GM21367 (cell line): Measurements from ENCODE around the gene FGR.
"Not testable (repeated sequence)": the region's sequence is repeated elsewhere in the genome, so short reads cannot be mapped to it uniquely, and the experiment has no call there.

ENCODE experiments used
- ATAC-seq: cut with Tn5 transposase; IDR thresholded peaks from one replicate; pipeline ENCODE4 v1.9.1; 2021; ENCODE audit not compliant: unreplicated experiment

FGR gene

DNA sequence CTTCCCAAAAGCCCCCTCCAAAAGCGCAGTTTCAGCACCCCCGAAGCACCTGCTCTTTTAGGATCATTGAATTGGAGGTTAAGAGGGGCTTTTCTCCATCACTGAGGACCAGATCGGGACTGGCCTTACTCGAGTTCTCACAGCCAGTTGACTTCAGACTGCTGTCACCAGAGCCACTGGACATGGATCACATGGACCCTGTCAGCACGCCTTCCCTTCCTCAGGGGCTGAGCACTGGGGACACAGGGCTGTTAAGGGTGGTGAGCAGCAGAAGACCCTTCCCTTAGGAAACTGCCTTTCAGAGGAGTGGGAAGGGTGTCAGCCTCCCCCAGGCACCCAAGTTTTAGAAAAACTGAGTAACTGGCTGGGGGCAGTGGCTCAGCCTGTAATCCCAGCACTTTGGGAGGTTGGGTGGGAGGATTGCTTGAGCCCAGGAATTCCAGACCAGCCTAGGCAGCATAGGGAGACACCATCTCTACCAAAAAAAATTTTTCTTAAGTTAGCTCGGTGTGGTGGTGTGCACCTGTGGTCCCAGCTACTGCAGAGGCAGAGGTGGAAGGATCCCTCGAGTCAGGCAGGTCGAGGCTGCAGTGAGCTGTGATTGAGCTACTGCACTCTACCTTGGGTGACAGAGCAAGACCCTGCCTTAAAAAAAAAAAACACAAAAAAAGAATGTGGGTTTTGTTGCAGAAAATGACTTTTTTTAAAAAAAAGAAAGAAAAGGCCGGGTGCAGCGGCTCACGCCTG is 584 bp upstream of the FGR start:
- no peak for ATAC-seq

DNA sequence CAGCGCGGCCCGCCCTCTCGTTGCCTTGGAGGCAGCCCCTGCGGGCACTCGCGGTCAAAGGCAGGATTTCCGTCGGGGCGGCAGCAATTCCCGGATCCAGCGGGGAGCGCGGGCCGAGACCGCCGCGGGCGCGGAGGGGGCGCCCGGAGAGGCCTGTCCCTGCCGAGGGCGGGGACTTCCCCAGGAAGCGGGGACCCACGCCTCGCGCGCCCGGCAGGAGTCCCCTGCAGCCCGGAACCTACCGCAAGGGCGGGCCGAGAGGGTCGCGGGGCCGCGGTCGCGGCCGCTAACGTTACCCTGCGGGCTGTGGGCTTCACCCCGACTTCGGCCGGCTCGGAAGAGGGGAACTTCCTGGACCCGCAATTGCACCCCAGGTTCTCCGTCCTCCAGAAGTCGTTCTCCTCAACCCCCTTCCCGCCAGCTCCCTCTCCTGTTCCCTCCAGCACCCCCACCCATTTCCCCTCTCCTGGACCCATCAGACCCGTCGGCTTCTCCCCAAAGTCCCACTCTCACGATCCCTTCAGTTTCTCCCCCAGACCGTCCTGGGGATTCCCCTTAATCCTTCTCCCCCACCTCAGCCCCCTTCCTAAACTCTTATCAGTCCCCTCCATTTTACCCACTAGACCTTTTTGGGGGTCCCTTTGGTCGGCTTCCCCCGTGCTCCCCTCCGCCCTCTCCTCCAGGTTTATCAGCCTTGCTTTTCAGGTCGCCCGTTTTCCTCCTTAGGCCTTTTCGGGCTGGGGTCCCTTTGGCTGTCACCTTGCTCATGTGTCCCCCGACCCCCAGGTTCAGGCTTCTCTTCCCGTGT is 604 bp downstream of the FGR start:
- ATAC-seq, result no peak

DNA sequence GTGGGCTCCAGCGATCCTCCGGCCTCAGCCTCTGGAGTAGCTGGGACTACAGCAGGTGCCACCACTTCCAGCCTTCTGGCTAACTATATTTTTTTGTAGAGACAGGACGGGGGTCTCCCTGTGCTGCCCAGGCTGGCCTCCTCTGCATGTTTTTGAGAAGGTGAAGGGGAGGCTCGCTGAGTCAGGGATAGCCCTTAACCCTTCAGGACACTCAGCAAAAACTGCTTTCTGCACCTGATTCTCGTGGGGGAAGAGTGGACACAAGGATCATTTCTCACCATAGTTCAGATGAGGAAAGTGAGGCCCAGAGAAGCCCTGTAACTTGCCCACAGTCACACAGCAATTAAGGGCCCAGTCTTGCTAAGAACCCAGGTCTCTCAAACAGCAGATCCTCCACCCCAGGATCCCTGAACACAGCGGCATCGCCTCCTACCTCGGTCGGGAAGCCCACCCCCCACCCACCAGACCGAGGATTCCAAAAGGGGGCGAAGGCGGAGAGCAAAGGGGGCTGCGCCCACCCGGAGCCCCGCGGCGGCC is 1.3 kb downstream of the FGR start:
- no peak for ATAC-seq

DNA sequence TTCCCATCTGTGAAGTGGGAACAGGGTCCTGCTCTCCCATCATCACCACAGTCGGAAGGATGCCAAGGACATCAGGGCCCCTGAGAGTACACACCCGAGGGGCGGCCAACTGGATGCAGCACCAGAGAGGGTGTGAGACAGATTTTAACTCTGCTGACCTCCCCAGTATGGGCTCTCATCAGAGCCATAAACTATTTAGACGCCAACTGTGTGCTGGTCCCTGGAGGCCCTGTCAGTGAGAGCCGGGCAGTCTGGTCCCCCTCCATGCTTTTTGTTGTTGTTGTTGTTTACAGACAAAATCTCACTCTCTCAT is 1.7 kb downstream of the FGR start:
- ATAC-seq, result no peak

DNA sequence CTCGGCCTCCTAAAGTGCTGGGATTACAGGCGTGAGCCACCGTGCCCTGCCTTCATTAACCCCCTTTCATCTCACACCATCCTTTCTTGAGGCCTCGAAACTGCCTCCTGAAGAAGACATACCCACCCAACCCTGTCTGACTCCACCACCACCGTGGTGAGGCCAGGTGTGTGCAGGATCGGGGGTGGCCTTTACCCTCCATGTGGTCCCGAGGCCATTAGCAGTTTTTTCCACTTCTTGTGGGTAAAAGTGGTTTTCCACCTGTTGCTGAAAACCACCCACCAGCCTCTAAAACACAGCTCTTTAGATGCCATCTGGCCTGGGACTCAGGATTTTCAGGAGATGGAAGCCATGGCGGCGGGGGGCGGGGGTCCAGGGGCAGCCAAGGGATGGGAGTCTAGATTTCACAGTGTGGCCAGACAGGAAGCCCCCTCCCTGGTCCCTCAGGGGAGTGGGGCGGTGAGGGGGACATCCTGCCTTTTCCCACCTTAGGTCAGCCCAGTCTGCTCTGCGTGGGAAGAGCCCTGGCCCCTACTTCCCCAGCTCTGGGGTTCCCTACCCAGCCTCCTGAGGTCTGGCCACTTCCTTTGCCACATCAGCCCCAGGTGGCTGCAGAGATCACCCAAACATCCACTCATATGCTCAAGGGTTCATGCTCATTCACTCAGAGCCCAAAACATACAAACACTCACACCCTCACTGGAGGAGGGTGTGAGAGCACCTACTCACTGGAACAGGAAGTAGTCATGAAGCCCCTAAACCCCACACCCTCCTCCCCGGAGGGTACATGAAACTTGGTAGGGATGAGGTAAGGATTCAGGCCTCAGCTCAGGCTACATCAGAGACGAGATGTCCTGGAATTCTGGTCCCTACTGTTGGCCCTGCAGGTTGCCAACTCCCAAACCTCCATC is 2.3 kb downstream of the FGR start:
- peak; percentile 36 for ATAC-seq

DNA sequence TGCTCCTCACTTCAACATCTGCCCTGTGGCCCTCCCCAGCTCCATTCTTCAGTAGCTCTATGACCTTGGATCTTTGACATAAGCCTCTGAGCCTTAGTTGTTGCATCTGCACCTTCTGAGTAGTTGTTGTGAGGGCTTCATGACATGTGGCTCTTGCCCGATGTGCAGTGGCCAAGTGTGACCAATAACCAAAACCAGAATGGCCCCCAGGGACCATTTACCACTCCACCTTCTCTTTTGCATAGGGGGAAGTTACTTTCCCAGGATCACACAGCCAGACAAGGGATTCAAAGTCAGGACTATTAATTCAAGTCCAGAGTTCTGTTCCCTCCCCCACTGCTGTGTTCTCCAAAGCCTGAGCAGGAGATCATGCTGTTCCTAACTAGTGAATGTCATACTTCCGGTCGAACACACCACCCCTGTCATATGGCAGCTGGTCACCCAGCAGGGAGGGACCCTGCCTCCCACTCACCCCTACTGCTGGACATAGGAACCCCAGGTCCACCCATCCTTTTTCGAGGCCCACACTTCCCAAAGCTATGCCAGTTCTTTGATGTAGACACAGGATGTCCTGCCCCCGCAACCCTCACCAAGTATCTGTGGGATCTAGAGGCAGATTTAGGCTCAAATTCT is 4.0 kb downstream of the FGR start:
- ATAC-seq, result no peak

DNA sequence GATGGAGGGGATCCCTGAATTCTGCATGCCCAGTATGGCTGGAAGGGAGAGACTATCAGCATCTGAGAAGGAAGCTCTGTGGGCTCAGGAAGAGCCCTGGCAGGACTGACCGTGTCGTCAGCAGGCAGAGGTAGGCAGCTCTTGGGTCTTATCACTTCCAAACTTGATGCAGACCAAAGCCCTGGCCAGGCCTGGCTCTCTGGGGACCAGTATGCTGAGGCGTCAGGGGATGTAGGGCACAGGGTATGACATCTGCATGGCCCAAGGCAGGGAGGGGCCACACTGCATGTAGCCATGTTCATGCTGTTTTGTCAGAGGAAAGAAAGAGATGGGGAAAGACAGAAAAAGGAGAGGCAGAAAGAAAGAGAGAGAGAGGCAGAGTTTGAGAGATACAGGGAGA is 6.3 kb downstream of the FGR start:
- ATAC-seq, result no peak

DNA sequence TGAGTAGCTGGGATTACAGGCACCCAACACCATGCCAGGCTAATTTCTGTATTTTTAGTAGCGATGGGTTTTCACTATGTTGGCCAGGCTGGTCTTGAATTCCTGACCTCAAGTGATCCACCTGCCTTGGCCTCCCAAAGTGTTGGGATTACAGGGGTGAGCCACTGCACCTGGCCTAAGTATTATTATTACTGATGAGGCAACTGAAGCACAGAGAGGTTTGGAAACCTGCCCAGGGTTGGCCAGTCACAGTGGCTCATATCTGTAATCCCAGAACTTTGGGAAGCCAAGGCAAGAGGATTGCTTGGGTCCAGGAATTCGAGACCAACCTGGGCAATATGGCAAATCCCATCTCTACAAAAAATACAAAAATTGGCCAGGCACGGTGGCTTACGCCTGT is 7.3 kb downstream of the FGR start:
- not testable (repeated sequence) for ATAC-seq

DNA sequence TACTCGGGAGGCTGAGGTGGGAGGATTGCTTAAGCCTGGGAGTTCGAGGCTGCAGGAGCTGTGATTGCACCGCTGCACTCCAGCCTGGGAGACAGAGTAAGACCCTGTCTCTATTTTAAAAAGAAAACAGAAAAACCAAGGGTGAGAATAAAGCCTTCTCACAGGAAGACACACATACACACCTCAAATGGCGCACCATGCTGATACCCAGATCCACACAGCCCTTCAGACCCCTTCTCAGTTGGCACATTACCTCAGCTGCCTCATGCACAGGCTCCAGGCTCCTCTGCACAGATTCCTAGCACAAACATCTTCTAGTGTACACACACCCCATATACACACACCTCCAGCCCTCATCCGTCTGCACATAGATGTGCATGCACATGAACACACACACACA is 7.9 kb downstream of the FGR start:
- ATAC-seq, result no peak

DNA sequence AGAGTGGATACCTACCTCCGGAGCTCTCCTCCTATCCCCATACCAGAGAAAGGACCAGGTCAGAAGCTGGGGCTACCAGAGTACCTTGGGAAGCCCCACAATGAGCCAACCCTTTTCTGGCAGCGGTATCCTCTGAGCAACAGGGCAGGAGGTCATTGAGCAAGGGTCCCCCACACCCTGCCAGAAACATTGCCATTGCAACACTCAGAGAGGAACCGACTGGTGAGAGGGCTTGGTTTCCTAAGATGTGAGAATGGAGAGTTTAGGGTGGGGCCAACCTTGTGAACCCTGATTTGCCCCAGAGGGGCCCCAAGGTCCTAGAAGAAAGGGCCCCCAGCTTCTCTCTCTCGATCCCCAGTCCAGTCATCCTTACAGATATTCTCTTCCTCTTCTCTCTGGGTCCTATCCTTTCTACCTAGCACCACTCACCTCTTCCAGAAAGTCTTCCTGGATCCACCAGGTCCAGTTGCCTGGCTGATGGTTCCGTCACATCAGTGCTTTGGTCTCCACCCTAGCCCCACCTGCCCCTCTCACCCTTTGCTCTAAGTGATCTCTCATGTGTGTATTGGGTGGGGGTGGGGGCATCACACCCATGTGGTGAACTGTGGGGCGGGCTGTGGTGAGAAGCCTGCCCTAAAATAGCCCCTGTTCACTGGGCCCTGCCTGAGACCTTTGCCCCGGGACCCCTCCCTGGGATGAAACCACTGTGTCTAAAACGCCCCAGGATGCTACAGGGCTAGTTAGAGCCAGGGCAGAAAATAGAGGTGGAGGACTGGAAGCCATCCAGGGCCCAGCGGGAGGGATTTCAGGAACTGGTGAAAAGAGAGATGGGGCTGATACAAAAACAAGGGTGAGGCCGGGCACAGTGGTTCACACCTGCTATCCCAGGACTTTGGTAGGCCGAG is 8.7 kb downstream of the FGR start:
- no peak for ATAC-seq

DNA sequence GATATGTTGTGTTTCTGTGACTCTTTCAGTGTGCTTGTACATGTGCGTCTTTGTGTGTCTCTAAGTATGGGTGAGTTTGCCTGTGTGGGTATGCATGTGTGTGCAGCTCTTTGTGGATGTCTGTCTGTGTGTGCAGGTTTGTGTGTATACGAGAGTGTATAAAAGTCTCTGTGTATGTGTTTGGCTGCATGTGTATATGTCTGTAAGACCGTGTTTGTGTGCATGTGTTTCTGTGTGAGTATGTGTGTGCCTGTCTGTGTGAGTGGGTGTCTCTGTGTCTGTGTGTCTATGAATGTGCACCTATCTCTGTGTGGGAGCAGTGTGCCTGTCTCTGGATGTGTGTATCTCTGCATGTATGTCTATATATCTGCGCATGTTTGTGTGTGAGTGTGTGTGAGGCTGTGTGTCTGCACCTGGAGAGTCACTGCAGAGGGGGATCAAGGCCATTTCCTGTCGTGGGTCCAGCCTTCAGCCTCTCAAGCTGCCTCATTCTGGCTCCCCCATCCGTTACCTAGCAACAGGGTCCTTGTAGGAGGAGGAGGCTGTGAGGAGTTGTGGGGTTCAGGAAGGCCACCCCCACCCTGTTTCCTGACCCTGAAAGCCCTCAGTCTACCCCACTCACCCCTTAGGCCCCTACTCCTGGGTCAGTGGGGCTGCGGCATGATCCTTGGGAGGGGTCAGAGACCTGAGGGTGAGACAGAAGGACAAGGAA is 10.4 kb downstream of the FGR start:
- no peak for ATAC-seq

DNA sequence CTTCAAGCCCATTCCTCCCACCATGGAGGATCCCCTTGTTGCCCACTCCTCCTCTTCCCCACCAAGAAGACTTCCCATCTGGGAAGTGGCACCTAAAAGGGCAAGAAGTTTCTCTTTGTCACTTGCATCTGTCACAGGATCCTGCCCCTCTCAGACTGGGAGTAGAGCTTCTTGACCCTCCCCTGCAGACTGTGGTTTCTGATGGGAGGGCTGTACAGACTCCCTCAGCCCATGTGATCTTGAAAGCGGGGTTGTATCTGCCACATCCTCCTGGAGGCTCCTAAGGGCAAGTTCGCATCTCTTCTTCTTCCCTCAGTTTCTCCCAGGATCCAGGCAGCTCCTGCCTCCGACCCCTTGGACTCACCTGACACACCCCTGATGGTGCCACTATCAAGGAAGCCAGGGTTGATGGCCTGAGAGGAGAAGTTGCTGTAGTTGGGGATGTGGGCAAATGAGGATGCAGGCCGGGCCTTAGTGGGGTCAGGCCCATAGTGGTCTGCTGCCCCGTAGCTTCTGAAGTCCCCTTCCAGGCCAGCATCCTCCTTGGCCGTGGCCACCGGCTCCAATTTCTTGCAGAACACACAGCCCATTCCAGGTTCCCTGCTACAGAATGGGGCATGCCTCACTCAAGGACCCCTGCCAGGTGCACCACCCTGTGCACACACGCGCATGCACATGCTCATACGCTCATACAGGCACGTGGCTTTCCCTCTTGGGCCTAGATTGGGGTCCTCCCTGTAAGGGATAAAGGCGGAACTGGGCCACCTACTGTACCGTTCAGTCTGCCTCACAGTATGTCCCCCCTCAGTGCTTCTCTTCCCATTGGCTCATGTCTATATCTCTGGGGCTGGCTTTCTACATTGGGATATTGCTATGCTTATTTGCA is 11.4 kb downstream of the FGR start:
- no peak for ATAC-seq

DNA sequence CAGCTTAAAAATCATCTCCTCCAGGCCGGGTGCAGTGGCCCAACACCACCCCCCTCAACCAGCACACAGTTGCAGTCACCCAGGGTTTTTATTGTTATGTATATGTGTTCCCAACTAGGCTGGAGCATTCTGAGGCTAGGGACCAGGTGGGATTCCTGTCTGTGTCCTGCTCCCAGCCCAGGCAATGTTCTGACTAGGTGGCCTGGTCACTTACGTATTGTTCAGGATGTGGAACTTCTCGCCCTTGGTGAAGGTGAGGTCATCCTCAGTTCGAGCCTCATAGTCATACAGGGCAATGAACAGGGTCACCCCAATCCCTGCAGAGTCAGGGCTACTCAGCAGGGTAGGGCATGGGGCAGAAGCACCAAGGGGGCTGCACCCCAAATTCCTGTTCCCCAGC is 12.2 kb downstream of the FGR start:
- ATAC-seq, result no peak

DNA sequence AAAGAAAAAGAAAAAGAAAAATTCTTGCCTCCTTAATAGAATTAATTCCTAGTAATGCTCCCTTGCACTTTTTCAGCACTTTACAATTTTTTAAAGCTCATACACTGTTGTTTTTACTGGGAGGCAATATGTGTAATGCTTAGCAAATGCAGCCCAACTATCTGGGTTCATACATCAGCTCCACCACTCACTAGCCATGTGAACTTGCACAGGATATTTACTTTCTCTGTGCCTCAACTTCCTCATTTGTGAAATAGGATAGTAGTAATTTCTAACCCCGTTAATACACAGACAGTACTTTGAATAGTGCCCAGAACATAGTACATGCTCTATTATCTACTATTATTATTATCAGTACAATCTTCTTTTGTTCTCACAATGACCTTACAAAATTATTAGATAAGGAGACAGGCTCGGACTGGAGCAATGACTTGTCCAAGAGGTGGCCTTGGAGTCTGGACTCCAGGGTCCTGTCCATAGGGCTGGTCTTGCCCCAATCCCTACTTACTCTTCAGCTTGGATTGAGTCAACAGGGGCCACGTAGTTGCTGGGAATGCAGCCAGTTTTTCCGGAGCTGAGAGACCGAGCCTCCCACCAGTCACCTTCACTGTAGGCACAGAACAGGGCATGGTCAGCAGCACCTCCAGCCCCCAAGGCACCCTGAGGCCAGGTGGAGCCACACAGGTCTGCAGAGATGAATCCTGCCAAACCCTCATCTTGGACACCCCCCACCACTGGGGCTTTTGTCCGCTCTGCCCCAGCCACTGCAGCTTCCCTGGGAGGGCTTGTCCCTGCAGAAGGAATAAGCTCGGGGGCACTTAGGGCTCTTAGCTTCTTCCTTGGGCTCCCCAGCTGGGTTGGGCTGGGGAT is 13.7 kb downstream of the FGR start:
- ATAC-seq, result no peak

DNA sequence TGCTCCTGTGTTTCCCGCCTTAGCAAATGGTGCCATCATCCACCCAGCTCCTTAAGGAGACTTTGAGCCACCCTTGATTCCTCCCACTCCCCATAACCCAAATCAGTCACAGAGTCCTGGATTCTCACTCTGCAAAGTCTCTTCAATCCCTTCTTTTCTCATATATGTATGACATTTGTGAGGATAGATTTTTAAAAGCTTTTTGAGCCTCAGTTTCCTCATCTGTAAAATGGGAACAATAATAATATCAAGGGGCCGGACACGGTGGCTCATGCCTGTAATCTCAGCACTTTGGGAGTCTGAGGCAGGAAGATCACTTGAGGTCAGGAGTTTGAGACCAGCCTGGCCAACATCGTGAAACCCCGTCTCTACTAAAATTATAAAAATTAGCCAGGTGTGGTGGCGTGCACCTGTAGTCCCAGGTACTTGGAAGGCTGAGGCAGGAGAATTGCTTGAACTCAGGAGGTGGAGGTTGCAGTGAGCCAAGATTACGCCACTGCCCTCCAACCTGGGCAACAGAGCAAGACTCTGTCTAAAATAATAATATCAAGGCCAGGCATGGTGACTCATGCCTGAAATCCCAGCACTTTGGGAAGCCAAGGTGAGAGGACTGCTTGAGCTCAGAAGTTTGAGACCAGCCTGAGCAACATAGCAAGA is 15.1 kb downstream of the FGR start:
- not testable (repeated sequence) for ATAC-seq

DNA sequence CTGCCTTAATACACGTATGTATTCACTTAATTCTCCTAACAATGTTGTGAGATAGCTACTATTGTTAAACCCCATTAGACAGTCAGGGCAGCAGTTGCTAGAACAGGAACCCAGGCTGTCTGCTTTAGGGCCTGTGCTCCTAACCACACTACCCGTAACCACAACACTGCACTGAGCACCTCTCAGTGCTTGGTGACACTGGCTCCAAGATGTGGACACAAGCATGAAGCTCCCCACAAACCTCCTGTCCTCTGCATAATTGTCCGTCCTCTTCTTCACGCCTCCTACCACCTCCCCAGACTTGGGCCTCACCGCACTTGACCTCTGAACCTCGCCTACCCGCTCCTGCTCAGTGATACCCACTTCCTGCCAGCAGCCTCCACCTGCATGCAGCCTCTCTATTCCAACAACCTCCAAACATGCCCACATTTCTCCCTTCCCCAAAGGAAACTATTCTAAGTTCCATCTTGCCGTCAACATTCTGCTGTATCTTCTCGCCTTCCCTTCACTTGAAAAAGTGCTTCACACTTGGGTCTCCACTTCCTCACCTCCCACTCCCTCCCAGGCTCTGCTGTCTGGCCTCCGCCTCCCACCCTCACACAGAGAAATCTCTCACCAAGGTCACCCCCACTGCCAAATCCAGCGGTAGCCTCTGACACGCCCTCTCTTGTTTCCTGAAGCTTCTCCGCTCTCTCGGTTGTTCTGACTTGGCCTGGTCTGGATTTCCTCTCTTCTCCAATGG is 16.5 kb downstream of the FGR start:
- no peak for ATAC-seq
